ENCODE measurements around the gene SLU7.

SLU7 gene

GRCh38 chr5:160418561-160419457 is at the start of gene SLU7:
Gene SLU7 (minus strand): TSS chr5:160419081. CDS start chr5:160415294, 3,787 bp downstream.
- peak; percentile 92 for DNase-seq

- no peak for DNase-seq
Measured at GRCh38 chr5:160468363-160468975, 49.6 kb upstream of the SLU7 start.

- DNase-seq, result no peak
Measured at GRCh38 chr5:160467555-160468362, 48.9 kb upstream of the SLU7 start.

- DNase-seq, result no peak
Measured at GRCh38 chr5:160466889-160467554, 48.1 kb upstream of the SLU7 start.

- no peak for DNase-seq
Measured at GRCh38 chr5:160466116-160466515, 47.2 kb upstream of the SLU7 start.

GRCh38 chr5:160464466-160464797 is 45.6 kb upstream of the SLU7 start:
- no peak for DNase-seq

GRCh38 chr5:160463740-160464465 is 45.0 kb upstream of the SLU7 start:
- DNase-seq, result no peak

GRCh38 chr5:160463227-160463626 is 44.3 kb upstream of the SLU7 start:
- no peak for DNase-seq

GRCh38 chr5:160462167-160462566 is 43.3 kb upstream of the SLU7 start:
- no peak for DNase-seq

GRCh38 chr5:160461378-160461777 is 42.5 kb upstream of the SLU7 start:
- DNase-seq, result no peak

- no peak for DNase-seq
Measured at GRCh38 chr5:160460377-160461049, 41.6 kb upstream of the SLU7 start.

GRCh38 chr5:160458806-160459800 is 40.2 kb upstream of the SLU7 start:
- no peak for DNase-seq

- no peak for DNase-seq
Measured at GRCh38 chr5:160457252-160457651, 38.4 kb upstream of the SLU7 start.

GRCh38 chr5:160456480-160457177 is 37.7 kb upstream of the SLU7 start:
- DNase-seq, result no peak

GRCh38 chr5:160455600-160455999 is 36.7 kb upstream of the SLU7 start:
- DNase-seq, result no peak

- DNase-seq, result no peak
Measured at GRCh38 chr5:160453751-160454150, 34.9 kb upstream of the SLU7 start.

- no peak for DNase-seq
Measured at GRCh38 chr5:160452795-160453194, 33.9 kb upstream of the SLU7 start.

- no peak for DNase-seq
Measured at GRCh38 chr5:160452036-160452435, 33.2 kb upstream of the SLU7 start.

GRCh38 chr5:160451281-160451680 is 32.4 kb upstream of the SLU7 start:
- no peak for DNase-seq
